Rectal smooth muscle tissue (tissue), 1 donor: ENCODE results near the gene FNDC8.
"Not testable (repeated sequence)": the region's sequence is repeated elsewhere in the genome, so short reads cannot be mapped to it uniquely, and the experiment has no call there.

Source experiments
- H3K27ac ChIP-seq: one replicate; pipeline ENCODE4 v1.7.0; 2013; ENCODE audit warnings: low read depth, low read length, inconsistent platforms
- H3K27me3 ChIP-seq: one replicate; pipeline ENCODE4 v1.7.0; 2013; ENCODE audit warnings: low read length; ENCODE audit not compliant: control insufficient read depth, insufficient read depth
- H3K36me3 ChIP-seq: one replicate; pipeline ENCODE4 v1.7.0; 2013; ENCODE audit warnings: low read length; ENCODE audit not compliant: control insufficient read depth, insufficient read depth
- H3K4me1 ChIP-seq: one replicate; pipeline ENCODE4 v1.7.0; 2013; ENCODE audit warnings: low read length; ENCODE audit not compliant: control insufficient read depth, insufficient read depth
- H3K4me3 ChIP-seq: one replicate; pipeline ENCODE4 v1.7.0; 2013; ENCODE audit warnings: low read length
- H3K9ac ChIP-seq: one replicate; pipeline ENCODE4 v1.7.0; 2013; ENCODE audit warnings: low read length

FNDC8 gene

DNA sequence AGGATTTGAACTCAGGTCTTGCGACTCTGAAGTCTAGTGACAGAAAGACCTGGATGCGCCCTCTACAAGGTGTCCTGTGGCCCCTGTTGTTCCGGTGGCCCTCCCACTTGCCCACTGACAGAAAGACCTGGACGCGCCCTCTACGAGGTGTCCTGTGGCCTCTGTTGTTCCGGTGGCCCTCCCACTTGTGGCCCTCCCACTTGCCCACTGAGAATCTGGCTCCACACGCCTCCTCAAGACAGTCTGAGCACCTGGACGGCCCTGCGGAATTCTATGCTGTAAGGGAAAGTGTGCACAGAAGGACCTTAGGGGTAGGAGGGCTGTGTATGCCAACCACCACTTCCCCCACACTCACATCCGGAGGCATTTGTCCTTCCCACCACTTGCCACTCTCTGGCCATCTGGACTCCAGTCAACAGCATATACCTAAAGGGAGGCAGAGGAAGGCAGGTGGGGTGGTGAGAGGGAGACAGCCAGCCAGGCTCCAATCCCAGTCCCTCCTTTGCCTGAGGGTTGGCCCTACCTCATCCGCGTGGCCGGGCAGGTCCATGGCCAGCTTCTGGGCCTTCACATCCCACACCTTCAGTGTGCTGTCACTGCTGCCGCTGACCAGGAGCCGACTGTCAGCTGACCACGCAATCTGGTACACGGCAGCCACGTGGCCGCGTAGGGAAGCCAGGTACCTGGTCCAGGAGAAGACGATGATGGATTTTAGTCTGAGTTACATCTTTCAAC, 11.6 kb downstream of the FNDC8 start:
- Histone ChIP-seq H3K4me3 (no peak overlapping the region), H3K4me1 (no peaks in the 10 kb centered on the region), H3K27ac (no peak overlapping the region), H3K27me3 (no peaks in the 10 kb centered on the region), H3K36me3 (peaks cover 19% of the 10 kb centered on the region), H3K9ac (no peak overlapping the region)

DNA sequence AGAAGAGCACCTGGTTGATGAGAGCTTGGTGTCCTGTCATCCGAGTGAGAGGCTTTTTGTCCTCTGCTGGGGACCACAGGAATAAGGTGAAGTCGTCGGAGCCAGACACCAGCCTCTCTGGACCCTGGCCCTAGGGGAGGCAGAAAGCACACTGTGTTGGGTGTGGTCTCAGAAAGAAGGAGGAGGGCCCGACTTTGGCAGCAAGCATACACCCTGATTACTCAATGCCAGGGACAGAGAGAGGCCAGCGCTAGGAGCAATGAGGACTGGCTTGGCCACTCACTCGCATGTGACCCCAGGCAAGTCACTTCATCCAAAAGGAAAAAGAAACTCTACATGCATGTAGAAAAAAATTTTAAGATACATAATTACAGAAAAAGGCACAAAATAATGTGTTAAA, 13.9 kb downstream of the FNDC8 start:
- no peak overlapping the region for H3K9ac ChIP-seq
- no peak overlapping the region for H3K4me3 ChIP-seq
- H3K36me3 ChIP-seq = peaks cover 19% of the 10 kb centered on the region
- H3K27me3 ChIP-seq = no peaks in the 10 kb centered on the region
- no peak overlapping the region for H3K27ac ChIP-seq
- no peaks in the 10 kb centered on the region for H3K4me1 ChIP-seq

DNA sequence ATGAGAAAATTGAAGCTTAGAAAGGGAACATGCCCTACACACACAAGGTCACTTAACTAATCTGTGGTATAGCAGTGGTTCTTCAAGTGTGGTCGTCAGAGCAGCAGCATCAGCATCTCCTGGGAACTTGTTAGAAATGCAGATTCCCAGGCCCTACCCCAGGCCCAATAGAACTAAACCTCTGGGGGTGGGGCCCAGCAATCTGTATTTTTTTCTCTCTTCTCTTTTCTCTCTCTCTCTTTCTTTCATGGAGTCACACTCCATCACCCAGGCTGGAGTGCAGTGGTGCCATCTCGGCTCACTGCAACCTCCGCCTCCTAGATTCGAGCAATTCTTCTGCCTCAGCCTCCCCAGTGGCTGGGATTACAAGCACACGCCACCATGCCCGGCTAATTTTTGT, 16.8 kb downstream of the FNDC8 start:
- Histone ChIP-seq H3K27me3 (no peaks in the 10 kb centered on the region), H3K36me3 (peaks cover 14% of the 10 kb centered on the region), H3K4me3 (no peak overlapping the region)

DNA sequence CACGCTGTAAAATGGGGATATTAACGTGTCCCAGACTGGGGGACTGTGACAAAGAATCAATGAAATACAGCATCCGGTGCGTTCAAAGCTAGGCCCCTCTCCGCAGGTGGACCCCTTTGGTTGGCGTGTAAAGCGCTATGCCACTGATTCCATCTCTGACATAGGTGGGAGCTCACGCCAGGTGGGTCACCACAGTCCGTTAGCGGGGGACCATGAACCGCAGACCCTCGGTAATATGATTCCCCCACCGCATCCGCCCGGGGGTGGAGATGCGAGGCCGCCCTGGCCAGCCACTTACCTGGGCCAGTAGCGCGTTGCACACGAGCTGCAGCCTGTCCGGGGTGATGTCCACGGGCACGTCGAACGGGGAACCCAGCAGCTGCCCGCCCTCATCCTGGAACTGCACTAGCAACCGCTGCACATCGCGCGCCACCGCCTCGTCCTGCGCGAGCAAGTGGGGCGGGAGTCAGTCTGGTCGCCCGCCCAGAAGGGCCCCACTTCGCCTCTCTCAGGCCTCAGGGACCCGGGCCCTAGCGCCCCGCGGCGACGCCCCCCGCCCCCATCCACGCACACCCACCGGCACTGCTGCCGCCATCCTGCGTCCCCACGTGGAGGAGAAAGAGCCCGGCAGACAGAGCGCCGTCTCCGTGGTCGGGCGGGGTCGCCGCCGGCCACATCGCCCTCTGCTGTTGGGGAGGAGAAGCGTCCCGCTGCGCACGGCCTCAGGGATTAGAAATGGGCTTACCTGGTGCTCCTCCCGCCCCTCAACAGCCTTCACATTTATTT, 20.5 kb downstream of the FNDC8 start, which contains the start of gene NLE1:
TSS of gene NLE1 (minus strand) at position 623 of the 786 bp plus-strand sequence. CDS start at position 595, 28 bp downstream.
- Histone ChIP-seq H3K4me1 (peaks cover 2% of the 10 kb centered on the region), H3K27ac (no peak within 1 kb of the TSS), H3K9ac (peak within 1 kb of the TSS; percentile 25), H3K27me3 (no peaks in the 10 kb centered on the region), H3K4me3 (peak within 1 kb of the TSS; percentile 62), H3K36me3 (no peaks in the 10 kb centered on the region)

More for the DNA sequence above, 16.8 kb downstream of the FNDC8 start:
- peaks cover 2% of the 10 kb centered on the region for H3K4me1 ChIP-seq
- no peak overlapping the region for H3K9ac ChIP-seq
- H3K27ac ChIP-seq = no peak overlapping the region

DNA sequence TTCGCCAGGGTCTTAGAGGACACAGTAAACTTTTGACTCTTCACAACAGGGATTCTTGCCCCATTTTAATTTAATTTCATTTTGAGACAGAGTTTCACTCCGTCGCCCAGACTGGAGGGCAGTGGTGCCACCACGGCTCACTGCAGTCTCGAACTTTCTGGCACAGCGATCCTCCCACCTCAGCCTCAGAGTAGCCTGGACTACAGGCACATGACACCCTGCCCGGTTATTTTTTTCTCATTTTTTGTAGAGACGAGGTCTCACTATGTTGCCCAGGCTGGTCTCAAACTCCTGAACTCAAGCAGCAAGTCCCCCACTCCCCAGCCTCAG, 21.0 kb downstream of the FNDC8 start:
- H3K4me3 ChIP-seq = no peak overlapping the region
- no peak overlapping the region for H3K9ac ChIP-seq
- no peaks in the 10 kb centered on the region for H3K27me3 ChIP-seq
- no peak overlapping the region for H3K27ac ChIP-seq
- no peaks in the 10 kb centered on the region for H3K36me3 ChIP-seq
- peaks cover 2% of the 10 kb centered on the region for H3K4me1 ChIP-seq

DNA sequence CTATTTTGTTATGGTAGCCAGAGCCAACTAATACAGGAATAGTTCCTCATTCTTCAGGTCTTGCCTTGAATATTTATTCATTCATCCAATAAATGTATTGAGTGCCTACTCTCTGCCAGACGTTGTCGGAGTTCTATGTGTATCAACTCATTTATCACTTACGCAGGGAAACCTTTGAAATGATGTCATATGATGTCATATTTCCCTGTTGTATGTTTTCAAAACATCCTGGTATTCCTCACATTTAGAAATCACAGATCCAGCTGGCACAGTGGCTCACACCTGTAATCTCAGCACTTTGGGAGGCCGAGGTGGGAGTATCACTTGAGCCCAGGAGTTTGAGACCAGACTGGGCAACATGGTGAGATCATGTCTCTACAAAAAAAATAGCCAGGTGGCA, 23.4 kb downstream of the FNDC8 start:
- H3K4me1 ChIP-seq = peaks cover 2% of the 10 kb centered on the region

DNA sequence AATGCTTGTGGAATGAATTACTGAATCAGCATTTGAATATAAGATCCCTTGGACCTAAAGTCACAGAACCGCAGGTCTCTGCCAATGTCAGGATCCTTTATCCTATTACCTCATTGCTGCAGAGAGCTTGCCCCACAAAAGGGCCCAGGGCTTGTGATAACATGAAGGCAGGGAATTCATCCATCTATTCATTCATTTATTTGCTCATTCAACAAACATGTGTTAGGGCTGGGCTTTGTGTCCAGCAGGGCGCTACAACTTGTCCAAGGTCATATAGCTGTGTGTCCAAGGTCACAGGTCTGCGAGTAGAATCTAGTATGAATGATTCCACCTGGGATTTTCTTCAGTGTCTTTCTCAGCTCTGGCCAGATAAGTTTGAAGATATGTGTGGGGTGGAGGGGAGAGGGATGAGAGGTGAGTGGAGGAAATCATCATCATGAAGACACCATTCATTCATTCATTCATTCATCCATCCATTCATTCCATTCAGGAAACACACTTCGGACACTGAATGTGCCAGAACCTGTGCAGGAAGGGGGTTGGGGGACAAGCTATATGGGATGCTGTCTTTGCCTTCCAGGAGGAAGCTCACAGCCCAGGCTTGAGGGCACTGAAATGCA, 24.9 kb downstream of the FNDC8 start:
- Histone ChIP-seq H3K4me3 (no peak overlapping the region), H3K9ac (no peak overlapping the region), H3K4me1 (peaks cover 2% of the 10 kb centered on the region), H3K27me3 (no peaks in the 10 kb centered on the region), H3K36me3 (no peaks in the 10 kb centered on the region), H3K27ac (no peak overlapping the region)

More for the DNA sequence above, 23.4 kb downstream of the FNDC8 start:
- no peak overlapping the region for H3K4me3 ChIP-seq
- no peaks in the 10 kb centered on the region for H3K36me3 ChIP-seq
- no peak overlapping the region for H3K9ac ChIP-seq
- H3K27me3 ChIP-seq = no peaks in the 10 kb centered on the region
- no peak overlapping the region for H3K27ac ChIP-seq

DNA sequence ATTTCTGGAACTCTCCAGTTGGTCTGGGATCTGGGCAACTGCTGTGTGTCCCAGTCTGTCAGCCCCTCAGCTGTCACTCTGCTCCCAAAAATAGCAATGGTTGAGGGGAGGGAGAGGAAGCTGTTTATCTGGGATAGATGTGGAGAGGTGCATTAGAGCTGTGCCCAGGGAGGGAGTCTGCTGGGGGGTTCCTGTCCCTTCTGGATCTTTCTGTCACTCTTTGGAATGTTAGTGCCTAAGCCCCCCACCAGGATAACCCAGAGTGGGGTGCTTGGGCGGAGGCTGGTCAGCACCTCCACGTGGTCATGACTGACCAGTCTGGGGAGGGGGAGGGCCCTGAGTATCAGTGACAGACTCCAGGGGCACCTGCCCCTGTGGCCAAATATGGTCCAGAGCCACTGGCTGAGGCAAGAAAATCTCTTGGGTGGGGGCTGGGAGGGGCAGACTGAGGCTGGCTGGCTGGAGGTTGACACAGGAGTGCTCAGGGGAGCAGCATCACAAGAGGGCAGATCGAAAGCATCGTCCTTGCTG, 26.0 kb downstream of the FNDC8 start, which contains the start of gene UNC45B:
TSS of gene UNC45B (plus strand) at position 443 of the 531 bp plus-strand sequence. CDS start 447 bp downstream, outside the sequence.
- Histone ChIP-seq H3K9ac (no peak within 1 kb of the TSS), H3K27me3 (no peaks in the 10 kb centered on the region), H3K4me3 (no peak within 1 kb of the TSS), H3K27ac (no peak within 1 kb of the TSS), H3K36me3 (no peaks in the 10 kb centered on the region), H3K4me1 (no peaks in the 10 kb centered on the region)

DNA sequence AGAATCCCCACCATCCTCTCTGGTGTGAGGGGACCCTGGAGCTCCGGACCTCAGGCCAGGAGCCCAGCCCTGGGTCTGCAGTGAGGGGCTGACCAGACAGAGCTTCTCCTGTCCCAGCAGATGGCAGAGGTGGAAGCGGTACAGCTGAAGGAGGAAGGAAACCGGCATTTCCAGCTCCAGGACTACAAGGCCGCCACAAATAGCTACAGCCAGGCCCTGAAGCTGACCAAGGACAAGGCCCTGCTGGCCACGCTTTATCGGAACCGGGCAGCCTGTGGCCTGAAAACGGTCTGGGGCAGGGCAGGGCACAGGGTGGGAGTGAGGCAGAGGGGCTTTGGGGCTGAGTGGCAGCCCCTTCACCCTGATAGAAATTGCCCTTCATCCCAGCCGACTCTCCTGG, 26.7 kb downstream of the FNDC8 start:
- H3K27me3 ChIP-seq = no peaks in the 10 kb centered on the region
- no peak overlapping the region for H3K27ac ChIP-seq
- no peaks in the 10 kb centered on the region for H3K4me1 ChIP-seq
- no peak overlapping the region for H3K4me3 ChIP-seq
- no peak overlapping the region for H3K9ac ChIP-seq
- H3K36me3 ChIP-seq = no peaks in the 10 kb centered on the region

DNA sequence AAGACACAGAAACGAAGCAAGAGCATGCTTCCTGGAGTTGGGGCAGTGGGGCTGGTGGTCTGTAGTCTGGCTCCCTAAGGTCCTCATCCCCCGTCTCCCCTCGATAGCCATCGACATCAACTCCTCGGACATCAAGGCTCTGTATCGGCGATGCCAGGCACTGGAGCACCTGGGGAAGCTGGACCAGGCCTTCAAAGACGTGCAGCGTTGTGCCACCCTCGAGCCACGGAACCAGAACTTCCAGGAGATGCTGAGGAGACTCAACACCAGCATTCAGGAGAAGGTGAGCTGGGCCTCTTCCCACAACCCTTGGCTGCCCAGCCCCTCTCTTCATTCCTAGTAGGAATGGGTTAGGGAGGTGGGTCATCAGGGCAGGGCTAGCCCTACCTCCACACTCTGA, 28.5 kb downstream of the FNDC8 start:
- Histone ChIP-seq H3K36me3 (no peaks in the 10 kb centered on the region), H3K9ac (no peak overlapping the region), H3K4me1 (no peaks in the 10 kb centered on the region), H3K27me3 (no peaks in the 10 kb centered on the region), H3K27ac (no peak overlapping the region), H3K4me3 (no peak overlapping the region)

DNA sequence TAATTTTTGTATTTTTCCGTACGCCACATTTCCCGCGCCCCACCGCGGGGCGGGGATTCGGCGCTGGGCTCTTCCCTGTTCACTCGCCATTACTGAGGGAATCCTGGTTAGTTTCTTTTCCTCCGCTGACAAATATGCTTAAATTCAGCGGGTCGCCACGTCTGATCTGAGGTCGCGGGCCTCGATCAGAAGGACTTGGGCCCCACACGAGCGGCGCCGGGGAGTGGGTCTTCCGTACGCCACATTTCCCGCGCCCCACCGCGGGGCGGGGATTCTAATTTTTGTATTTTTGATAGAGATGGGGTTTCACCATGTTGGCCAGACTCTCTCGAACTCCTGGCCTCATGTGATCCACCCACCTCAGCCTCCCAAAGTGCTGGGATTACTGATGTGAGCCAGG, 29.7 kb downstream of the FNDC8 start:
- not testable (repeated sequence) for H3K27me3 ChIP-seq, H3K9ac ChIP-seq, H3K4me1 ChIP-seq, H3K4me3 ChIP-seq, H3K27ac ChIP-seq, H3K36me3 ChIP-seq

DNA sequence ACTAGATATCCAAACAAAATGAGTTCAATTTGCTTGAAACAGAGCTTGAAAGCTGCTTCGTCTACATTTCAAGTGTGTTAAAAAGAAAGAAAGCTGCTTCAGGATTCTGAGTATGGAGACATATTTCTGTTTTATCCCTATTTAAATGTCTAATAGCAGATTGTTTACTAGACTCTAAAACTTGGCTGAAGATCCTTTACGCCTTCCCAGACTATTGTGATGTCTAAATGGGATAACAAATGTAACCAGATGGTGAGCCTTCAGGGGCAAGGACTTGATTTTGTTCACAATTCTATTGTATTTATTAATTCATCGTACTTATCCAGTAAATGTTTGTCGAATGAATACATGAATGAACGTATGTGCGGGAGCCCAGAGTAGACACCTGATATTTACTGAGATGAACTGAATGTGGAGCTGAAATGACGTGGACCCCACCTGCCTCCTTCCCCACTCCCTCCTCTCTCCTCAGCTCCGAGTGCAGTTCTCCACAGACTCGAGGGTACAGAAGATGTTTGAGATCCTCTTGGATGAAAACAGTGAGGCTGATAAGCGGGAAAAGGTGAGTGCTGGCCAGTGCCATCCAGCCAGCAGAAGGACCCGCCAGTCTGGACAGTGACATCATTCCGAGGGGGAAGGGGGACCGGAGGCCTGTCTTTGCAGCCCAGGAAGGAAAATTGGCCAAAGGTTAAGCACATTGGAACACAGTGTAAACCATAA, 31.2 kb downstream of the FNDC8 start:
- no peak overlapping the region for H3K9ac ChIP-seq
- H3K27ac ChIP-seq = no peak overlapping the region
- no peaks in the 10 kb centered on the region for H3K36me3 ChIP-seq
- no peak overlapping the region for H3K4me3 ChIP-seq
- H3K4me1 ChIP-seq = no peaks in the 10 kb centered on the region
- H3K27me3 ChIP-seq = no peaks in the 10 kb centered on the region
